GM21390 (cell line): ENCODE measurements around the gene TEN1.
"Not testable (repeated sequence)": the region's sequence is repeated elsewhere in the genome, so short reads cannot be mapped to it uniquely, and the experiment has no call there.

Experiments
- ATAC-seq: cut with Tn5 transposase; IDR thresholded peaks from one replicate; pipeline ENCODE4 v1.9.1; 2021; ENCODE audit not compliant: unreplicated experiment

TEN1 gene, protein sequence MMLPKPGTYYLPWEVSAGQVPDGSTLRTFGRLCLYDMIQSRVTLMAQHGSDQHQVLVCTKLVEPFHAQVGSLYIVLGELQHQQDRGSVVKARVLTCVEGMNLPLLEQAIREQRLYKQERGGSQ

DNA sequence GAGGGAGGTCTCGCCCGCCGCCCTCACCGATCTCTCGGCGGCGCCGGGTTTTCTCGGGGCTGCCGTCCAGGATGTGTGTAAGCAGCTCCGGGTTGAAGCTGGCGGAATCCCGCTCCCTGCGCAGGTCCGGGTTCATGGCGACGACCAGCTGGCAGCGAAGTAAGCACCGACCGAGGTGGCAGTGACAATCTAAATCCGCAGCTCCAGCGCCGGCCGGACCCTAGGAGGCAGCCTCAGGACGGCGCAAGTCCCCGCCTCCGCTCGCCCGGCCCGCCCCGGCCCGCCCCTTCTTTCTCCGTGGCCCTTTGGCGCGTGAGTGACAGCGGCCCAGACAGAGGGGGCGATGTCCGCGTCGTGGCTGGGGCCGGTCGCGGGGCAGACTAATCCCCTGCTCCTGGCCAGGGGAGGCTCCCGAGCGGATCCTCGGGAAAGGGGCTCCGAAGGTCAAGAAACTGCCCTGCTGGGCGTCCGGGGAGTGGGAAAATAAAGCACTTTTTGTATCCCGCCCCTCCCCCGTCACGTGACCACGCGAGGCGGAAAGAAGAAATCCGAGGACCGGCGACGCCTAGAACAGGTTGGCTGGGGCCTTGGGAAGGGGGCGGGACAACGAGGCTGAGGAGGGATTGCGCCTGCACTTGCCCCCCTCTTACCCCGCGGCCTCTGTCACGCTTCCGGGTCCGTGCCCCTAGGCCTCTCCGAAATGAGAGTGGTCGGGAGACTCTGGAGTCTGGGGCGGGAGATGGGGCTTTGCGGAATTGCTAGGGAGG lies at the start of gene TEN1, which contains the start of gene ACOX1:
Gene TEN1 (plus strand): TSS at position 303 of the 767 bp plus-strand sequence. CDS start 6,953 bp downstream, outside the sequence.
Gene ACOX1 (minus strand): TSS at position 229 of the 767 bp plus-strand sequence. CDS start 93 bp downstream, at position 136.
- ATAC-seq, result peak; percentile 89

DNA sequence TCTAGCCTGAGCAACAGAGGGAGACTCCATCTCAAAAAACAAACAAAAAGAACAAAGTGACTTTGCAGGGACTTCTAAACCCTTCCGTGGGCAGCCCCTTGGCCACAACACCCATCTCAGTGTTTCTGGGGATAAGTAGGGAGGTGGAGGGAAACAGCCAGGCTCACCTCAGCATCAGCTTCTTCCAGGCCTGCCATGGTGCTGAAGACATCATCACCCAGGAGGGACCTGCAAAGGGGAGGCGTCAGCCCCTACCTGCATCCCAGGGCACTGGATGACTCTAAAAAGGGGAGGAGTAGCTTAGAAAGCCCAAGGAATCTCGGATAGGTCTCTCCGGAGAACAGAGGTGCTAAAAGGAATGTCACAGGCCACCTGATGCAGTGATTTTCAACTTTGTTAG lies 48.0 kb upstream of the TEN1 start:
- ATAC-seq, result no peak

DNA sequence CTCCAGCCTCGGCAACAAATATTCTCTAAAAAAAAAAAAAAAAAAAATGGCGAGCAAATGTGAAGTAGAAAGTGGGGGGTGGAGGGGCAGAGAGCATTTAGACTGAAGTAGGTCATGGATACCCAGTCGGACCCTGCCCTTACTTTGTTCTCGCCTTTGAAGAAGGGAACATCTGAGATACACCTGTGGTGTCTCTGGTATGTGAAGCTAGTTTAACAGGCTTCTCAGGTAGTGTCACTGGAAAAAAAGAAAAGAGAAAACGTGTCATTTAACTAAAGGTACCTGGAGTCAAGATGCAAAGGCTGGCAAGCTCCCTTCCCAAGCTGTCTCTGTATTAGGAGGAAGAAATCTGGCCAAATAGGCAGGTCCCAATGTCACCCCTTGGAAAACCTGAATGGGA lies 46.2 kb upstream of the TEN1 start:
- ATAC-seq, result no peak

DNA sequence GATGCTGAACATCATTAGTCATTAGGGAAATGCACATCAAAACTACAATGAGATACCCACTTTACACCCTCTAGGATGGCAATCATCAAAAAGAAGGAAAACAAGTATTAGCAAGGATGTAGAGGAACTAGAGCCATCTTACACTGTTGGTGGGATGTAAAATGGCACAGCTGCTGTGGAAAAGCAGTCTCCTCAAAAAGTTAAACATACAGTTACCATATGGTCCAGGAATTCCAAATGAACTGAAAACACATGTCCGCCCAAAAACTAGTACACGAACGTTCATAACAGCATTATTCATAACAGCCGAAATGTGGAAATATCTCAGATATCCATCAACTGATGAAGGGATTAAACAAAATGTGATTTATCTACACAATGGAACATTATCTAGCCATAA lies 45.2 kb upstream of the TEN1 start:
- no peak for ATAC-seq

DNA sequence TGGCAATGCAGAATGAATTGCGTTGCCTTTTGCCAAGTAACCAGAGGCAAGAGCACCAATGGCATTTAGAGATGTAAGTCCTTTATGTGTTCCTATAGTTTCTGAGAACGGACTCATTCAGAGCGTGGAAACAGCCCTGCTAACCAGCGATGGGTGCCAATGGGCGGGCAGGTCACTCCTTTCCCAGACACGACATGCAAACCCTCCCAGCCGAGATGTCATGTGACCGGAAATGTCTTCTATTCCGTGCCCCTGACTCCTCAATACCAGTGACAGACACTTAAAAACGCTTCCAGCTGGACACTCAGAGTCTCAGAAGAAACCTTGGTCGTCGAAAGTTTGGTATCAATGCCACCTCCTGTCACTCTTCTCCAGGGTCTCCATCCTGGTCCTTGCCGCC lies 41.4 kb upstream of the TEN1 start:
- ATAC-seq, result no peak

DNA sequence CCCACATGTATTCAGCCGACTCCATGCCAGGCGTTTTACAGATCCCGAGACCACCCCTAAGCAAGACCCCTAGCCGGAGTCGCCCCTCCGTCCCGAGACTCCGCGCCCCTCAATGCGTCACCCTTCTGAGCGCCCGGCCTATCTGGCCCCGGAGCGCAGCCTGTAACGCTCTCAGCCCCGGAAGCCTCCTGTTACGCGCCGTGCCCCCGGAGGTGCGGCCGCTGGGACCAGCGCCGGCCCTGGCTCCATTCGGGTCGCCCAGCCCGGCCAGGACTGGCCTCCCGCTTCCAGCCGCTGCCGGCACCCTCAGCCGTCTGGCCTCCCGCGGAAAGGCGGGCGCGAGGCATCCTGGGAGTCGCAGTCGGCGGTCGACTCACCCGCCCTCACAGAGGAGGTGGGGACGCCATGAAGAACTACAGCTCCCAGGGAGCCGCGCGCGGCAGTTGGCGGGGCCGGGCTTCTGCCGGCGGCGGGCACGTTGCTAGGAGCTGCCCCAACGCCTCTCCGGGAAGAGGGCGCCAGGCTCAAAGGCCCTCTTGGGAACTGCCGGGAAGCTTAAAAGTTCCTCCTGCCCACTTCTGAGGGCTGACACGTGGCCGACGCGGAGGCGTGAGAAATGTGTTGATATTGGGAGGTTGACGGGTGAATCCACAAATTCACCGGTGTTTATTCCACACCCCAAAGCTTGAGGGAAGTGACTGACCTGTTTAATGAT lies 38.2 kb upstream of the TEN1 start, which contains the start of gene FBF1:
Gene FBF1 (minus strand): TSS at position 316 of the 715 bp plus-strand sequence. CDS start 2,893 bp downstream, outside the sequence.
- peak; percentile 95 for ATAC-seq

DNA sequence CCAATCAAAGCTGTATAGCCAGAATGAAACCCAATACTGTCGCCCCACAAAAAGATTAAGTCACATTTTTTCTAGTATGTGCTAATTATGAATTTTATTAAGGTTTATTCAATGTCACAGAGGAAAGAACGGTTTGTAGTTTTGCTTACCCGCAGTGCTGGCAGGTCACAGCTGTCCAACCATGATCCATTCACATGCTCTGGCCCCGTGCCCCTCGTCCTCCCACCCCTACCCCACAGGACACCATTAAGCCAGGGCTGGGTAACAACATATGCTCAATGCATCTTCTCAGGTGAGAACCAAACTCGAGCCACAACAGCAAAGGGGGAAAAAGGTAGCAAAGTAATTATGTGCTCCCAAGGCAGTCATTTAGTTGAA lies 37.6 kb upstream of the TEN1 start:
- no peak for ATAC-seq

DNA sequence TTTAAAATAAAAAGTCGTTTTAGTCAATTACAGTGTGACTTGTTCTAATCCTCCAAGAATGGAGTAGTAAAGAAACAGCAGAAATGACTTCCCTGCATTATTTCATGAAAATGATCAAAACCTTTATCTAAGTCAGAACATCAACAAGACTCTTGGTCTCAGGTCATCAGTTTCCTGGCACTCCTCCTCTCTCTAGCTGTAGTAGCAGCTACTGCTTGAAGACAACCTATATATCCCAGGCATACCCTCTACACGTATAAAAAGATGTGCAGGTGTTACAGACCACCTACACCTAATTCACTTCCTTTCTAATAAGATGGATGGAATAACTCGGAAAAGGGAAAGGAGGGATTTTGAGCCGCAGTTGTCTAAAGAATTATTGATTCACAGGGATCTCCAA lies 36.6 kb upstream of the TEN1 start:
- ATAC-seq, result no peak

DNA sequence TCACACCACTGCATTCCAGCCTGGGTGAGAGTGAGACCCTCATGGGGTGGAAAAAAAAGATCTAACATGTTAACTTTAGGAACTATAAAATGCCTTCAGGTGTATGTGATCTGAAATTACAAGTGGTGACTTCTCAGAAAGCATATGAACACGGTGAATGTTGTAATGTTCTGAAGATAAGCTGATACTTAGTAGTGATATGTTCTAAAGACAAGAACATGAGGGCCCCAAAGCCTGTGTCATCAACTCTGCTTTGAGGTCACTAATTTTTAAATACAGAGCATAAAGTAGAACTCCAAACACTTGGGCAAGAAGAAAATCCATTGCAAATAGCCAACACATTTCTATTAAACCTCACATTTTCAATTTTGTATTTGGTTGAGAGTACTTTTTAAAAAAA lies 35.5 kb upstream of the TEN1 start:
- ATAC-seq, result no peak

DNA sequence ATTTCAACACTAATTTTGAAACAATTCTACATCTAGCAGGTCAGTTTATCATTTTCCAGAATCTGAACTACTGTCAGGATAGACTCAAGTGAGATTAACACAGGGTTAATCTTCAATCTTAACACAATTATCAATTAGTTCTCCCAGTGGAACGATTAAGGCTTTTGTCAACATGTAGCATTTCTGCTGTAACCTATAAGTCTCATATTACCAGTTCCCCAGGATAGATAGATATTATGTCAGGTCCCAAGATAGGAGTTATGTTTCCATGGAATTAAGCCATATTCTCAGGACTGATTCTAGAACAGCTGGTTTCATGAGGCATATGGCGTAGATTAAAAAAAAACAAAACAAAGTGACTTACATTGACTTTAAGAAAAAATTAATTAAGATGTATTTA lies 33.8 kb upstream of the TEN1 start:
- ATAC-seq, result no peak

DNA sequence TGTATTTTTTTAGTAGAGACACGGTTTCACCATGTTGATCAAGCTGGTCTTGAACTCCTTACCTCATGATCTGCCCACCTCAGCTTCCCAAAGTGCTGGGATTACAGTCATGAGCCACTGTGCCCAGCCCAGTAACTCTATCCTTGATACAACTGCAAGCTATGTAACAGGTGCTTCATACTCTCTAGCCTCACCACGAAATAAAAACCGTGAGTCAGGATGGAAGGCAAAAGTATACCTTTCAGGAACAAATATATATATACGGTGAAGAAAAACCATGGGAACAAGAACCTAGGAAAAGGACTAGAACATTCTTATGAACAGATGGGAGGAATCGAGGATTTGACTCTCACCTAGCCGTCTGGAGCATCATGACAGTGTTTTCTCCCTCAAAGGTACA lies 28.6 kb upstream of the TEN1 start:
- ATAC-seq, result no peak

DNA sequence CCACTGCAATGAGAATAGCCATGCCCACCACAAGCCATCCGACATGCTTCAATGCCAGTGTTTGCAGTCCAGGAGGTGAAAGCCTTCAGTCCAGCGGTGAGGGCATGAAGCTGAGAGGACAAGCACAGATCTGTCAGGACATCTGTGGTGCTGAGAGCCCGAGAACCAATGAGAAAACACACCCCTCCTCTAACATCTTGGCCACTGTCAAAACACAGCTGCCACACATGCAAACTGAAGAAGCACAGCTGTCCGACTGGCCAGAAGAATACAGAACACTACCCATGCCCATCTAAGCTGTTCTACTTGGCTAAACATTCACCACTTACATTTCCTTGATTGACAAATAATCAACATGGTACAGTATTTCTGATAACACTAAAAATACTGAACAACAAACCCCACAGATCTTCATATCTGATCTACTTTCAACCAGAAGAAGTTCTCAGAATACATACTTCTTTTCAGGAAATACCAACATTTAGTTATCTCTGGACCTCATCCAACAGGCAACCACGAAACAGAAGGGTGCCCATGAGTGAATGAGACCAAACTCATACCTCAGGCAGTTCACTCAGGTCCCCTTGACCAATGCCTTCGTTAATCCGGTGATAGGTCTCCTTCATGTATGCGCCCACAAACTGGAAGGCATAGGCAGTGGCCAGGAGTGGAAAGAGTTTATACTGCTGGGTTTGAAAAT lies 28.0 kb upstream of the TEN1 start:
- no peak for ATAC-seq

DNA sequence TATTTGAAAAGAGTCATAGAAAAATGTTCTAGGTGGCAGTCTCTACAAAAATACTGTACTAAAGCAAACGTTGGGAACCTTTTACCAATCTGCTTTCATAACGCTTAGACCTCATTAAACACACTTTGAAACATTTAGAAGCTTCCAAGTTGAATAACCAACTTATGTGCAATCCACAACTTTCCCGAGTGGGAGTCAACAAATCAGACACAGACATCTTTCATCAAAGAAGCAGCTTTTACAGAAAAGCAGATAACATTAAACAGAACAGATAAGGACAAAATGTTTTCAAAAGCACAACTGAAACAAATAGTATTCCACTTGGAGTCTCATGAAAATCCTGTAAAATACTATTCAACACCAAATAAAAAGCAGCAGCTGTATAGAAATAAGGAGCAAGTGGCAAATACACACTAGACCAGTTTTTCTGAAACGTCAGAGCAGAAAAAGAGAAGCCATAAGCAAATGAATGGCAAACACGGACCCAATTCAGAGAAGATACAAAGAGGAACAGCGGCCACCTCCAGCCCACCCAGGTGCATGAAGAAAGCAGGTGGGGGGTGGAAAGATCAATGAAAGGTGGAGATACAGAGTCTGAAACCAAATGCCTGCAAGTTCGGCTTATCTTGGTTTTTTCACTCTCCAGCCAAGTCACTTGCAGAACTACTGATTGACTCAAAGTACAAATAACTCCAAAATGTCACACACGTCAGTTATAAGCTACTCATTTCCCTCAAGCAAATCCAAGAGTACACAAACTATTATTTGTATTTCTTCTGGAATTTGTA lies 19.8 kb upstream of the TEN1 start:
- ATAC-seq, result no peak

DNA sequence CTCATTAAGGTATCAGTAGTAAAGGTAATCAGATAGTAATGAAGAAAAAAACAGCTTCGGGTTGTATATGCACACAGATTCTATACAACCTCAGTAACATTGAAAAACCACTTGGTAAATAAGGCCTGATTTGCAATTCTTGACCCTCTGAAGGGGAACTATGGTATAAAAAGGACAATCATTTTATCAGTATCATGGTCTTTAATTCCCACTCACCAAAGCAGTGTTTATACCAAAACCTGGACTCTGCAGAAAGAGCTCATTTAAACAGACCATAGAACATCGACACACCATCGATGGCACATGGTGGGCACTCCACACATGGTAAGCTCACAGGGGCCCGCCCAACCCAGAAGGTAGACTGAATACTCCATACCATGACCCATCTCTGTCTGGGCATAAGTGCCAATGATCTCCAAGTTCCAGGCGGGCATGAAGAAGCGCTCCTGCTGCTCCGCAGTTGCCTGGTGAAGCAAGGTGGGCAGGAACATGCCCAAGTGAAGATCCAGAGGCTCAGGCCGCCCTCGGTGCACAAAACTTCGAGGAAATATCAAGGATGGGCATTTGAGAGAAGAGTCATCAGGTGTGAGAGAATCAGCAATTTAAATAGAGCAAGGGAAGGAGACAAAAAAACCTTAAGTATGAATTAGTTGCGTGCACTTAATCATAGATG lies 19.1 kb upstream of the TEN1 start:
- ATAC-seq, result no peak

DNA sequence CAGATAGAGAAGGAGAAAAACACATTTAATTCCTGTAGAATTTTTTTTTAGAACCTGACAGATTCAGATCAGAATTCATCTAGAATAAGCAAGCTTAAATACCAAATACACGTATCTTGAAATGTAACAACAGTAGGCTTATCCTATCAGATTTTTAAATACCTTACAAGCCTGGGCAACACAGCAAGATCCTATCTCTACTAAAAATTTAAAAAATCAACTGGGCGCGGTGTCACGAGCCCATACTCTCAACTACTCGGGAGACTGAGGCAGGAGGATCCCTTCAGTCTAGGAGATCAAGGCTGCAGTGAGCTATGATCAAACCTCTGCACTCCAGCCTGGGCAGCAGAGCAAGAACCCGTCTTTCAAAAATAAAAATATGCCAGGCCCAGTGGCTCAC lies 13.6 kb upstream of the TEN1 start:
- ATAC-seq, result no peak

DNA sequence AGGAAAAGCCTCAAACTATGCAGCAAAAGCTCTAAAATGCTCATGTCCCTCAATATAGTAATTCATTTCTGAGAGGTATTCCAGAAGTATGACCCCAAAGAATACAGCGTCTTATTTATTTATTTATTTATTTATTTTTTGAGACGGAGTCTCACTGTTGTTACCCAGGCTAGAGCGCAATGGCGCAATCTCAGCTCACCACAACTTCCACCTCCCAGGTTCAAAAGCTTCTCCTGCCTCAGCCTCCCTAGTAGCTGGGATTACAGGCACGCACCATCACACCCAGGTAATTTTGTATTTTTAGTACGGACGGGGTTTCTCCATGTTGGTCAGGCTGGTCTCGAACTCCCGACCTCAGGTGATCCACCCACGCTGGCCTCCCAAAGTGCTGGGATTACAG lies 10.0 kb upstream of the TEN1 start:
- ATAC-seq, result not testable (repeated sequence)

DNA sequence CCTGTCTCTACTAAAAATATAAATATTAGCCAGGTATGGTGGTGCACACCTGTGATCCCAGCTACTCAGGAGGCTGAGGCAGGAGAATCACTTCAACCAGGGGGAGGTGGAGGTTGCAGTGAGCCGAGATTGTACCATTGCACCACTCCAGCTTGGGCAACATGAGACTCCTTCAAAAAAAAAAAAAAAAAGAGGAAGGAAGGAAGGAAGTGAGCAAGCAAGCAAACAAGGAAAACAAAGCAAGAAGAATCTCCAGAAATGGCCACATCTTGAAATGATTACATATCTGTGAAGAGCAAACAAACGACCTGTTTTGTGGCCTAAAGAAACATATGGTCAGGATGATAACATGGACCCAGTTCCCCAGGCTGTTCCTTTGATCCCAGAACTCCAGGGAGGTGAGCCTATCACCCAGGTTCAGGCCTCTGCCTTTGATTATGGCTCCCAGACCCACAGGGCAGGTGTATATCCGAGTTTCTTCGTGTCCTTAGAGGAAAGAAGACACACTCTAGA lies 9.0 kb upstream of the TEN1 start:
- no peak for ATAC-seq

DNA sequence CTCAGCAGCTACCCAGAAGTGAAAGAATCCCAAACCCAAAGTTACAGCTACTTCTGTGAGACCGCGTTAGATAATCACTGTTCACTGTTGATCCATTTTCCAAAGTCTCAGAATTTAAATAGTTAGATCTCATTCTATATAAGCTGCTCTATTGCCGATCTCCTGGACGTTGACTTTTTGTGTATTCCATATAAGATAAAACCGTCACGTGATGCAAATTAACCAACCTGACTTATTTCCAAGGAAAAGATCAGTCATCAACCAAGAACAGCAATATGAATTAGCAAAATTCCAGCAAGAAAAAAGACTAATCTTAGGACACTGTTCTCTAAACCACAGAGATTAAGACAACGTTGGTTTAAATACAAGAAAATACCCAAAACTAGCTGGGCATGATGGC lies 8.4 kb upstream of the TEN1 start:
- no peak for ATAC-seq

DNA sequence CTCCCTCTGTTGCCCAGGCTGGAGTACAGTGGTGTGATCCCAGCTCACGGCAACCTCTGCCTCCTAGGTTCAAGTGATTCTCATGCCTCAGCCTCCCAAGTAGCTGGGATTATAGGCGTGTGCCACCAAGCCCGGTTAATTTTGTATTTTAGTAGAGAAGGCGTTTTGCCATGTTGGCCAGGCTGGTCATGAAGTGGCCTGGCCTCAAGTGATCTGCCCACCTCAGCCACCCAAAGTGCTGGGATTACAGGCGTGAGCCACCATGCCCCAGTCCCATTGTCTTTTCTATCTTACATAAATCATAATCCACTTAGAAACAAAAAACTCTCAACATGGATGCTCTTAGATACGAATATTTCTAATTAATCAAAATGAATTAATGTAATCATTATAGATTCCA lies 3.9 kb upstream of the TEN1 start:
- ATAC-seq, result not testable (repeated sequence)

DNA sequence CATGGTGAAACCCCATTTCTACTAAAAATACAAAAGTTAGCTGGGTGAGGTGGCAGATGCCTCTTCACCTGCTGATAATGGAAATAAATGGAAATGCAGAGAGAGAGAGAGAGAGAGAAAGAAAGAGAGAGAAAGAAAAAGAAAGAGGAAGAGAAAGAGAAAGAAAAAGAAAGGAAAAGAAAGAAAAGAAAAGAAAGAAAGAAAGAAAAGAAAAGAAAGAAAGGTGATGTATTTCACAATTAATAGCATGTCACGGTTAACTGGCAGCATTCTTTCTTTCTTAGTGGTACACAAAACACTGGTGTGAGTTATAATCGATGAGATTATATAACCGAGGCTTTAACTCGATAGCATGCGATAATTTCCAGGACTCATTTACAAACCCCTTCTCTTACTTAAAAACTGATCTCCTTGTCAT lies 3.3 kb upstream of the TEN1 start:
- no peak for ATAC-seq
